ENCODE results near the gene ADRA1B.
"Not testable (repeated sequence)": the region's sequence is repeated elsewhere in the genome, so short reads cannot be mapped to it uniquely, and the experiment has no call there.

Gene ADRA1B

GRCh38 chr5:159971038-159971437 lies 54.8 kb downstream of the ADRA1B start:
- DNase-seq (ENCODE audit: low spot score): no peak

GRCh38 chr5:159971514-159971913 lies 55.2 kb downstream of the ADRA1B start:
- no peak for DNase-seq (ENCODE audit: low spot score)

GRCh38 chr5:159971931-159972461 lies 55.7 kb downstream of the ADRA1B start:
- DNase-seq (ENCODE audit: low spot score): no peak

GRCh38 chr5:159972538-159973362 lies 56.5 kb downstream of the ADRA1B start:
- no peak for DNase-seq (ENCODE audit: low spot score)

- DNase-seq (ENCODE audit: low spot score): no peak
These were observed 59.3 kb downstream of the ADRA1B start for GRCh38 chr5:159975462-159976019.

GRCh38 chr5:159976921-159977320 lies 60.6 kb downstream of the ADRA1B start:
- no peak for DNase-seq (ENCODE audit: low spot score)

- DNase-seq (ENCODE audit: low spot score): no peak
These were observed 62.1 kb downstream of the ADRA1B start for GRCh38 chr5:159978358-159978757.

GRCh38 chr5:159982421-159983173 lies 66.3 kb downstream of the ADRA1B start:
- DNase-seq (ENCODE audit: low spot score): no peak

GRCh38 chr5:159987031-159987674 lies 70.9 kb downstream of the ADRA1B start:
- DNase-seq (ENCODE audit: low spot score): peak; percentile 75

GRCh38 chr5:159990506-159990905 lies 74.2 kb downstream of the ADRA1B start:
- DNase-seq (ENCODE audit: low spot score): no peak

GRCh38 chr5:159992566-159992965 lies 76.3 kb downstream of the ADRA1B start:
- no peak for DNase-seq (ENCODE audit: low spot score)

GRCh38 chr5:159993194-159993593 lies 76.9 kb downstream of the ADRA1B start:
- DNase-seq (ENCODE audit: low spot score): no peak

- DNase-seq (ENCODE audit: low spot score): no peak
These were observed 79.6 kb downstream of the ADRA1B start for GRCh38 chr5:159995907-159996306.

- DNase-seq (ENCODE audit: low spot score): no peak
These were observed 85.2 kb downstream of the ADRA1B start for GRCh38 chr5:160001457-160001856.

GRCh38 chr5:160007514-160007913 lies 91.2 kb downstream of the ADRA1B start:
- no peak for DNase-seq (ENCODE audit: low spot score)

- DNase-seq (ENCODE audit: low spot score): not testable (repeated sequence)
These were observed 92.2 kb downstream of the ADRA1B start for GRCh38 chr5:160008529-160008876.

GRCh38 chr5:160008877-160009590 lies 92.8 kb downstream of the ADRA1B start, which contains the start of gene TTC1:
Gene TTC1 (plus strand): TSS chr5:160009139. CDS start chr5:160010529, 1,390 bp downstream.
- DNase-seq (ENCODE audit: low spot score): peak; percentile 52

GRCh38 chr5:160009591-160009989 lies 93.3 kb downstream of the ADRA1B start:
- DNase-seq (ENCODE audit: low spot score): no peak

GRCh38 chr5:160011471-160011870 lies 95.2 kb downstream of the ADRA1B start:
- no peak for DNase-seq (ENCODE audit: low spot score)

- not testable (repeated sequence) for DNase-seq (ENCODE audit: low spot score)
These were observed 97.9 kb downstream of the ADRA1B start for GRCh38 chr5:160014197-160014596.

GRCh38 chr5:160018945-160019625 lies 102.8 kb downstream of the ADRA1B start:
- no peak for DNase-seq (ENCODE audit: low spot score)
